DMS153 treated with DMSO at 0.1 percent for 48 hours (cell line): ENCODE data around the gene SORCS2.
A peak's percentile ranks its signal among the peaks of the same experiment; 100 is the strongest.

ENCODE experiments used
- DNase-seq: peaks from one replicate; lab custom pipeline; 2025; ENCODE audit not compliant: unreplicated experiment; lab: John Stamatoyannopoulos, UW

The SORCS2 gene

DNA sequence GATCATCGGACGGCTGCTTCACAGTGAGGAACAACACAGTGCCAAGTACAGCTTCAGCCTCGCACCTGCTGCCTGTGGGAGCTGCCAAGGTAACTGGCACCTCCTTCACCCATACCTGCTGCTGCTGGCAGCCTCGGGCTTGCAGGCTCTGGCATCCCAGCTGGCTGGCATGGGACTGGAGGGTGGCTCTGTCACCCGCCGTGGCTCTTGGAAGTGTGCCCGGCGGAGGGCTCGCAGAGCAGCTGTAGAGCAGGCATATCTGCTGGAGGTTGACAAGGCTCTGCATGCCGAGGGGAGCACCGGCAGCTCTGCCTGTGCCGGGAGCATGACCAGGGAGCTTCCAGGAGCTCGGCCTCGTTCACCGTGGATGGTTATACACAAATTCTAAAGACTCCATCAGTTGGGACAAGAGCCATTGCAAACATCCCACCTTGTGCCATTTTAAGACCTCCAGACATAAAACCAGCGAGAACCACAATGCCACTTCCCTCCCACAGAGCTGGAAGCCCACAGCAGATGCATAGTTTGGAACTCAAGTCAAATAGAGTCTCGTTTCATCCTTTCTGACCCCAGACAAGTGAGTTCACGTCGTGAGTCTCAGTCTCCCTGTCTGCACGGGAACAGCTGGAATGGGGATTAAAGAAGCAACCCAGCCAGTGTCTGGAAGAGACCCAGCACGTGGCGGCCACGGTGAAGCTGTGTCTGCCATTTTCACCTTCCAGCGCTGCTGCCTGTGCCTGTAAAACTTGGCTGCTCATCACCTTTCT, 326.7 kb downstream of the SORCS2 start:
- DNase-seq = peak; percentile 3

- DNase-seq = no peak
Observed at GRCh38 chr4:7519638-7520376, 327.5 kb downstream of the SORCS2 start.

DNA sequence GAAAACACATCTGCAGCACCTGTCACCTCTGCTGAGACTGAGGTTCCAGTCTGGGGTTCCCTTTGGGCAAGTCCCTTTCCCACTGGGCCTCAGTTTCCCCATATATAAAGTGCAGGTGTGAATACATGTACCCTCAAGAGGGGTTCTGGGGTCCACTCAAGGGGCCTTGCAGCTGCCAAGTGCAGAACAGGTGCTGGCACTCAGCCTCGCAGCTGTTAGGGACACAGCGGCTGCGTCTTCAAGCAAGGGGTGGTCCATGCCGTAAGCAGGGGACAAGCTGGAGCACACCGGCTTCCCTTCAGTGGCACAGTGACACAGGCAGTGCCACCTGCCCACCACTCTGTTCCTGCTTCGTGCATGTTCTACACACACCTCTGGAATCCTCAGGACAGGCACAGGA, 329.3 kb downstream of the SORCS2 start:
- DNase-seq = no peak

GRCh38 chr4:7522452-7523220, 330.3 kb downstream of the SORCS2 start:
- no peak for DNase-seq

DNA sequence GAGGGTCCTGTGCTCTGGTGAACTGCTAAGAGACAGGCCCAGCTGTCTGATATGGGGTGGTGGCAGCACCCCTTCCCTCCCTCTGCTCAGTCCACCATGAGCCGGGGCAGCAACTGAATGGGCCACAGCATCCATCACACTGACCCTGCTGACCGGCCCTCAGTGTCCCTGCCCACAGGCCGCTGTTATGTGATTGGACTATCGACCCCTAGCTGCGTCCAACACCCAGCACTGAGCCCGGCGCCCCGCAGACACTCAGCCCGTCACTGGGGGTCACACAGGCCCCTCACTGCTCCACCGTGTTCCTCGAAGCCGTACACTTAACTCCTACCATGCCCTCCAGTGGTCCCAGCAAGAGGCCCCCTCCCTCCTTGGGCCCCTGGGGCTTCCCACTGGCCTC, 331.2 kb downstream of the SORCS2 start:
- no peak for DNase-seq

GRCh38 chr4:7524064-7524682, 331.8 kb downstream of the SORCS2 start:
- DNase-seq = no peak

GRCh38 chr4:7524843-7525242, 332.5 kb downstream of the SORCS2 start:
- DNase-seq = no peak

DNA sequence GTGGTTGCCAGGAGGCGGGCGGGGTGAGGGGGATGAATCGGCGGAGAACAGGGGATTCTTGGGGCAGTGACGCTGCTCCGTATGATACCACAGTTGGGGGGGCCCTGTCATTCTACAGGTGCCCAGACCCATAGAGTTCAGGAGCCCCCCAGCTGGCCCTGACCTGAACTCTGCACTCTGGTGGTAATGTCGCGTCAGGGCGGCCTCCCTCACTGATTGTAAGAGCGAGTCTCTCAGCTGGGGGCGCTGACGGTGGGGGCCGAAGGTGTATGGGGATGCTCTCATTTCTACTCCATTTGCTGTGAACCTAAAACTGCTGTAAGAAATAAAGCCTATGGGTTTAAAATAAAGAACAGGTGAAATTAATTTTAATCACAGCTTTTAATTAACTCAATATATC, 334.2 kb downstream of the SORCS2 start:
- no peak for DNase-seq

- no peak for DNase-seq
Observed at GRCh38 chr4:7526929-7527535, 334.7 kb downstream of the SORCS2 start.

DNA sequence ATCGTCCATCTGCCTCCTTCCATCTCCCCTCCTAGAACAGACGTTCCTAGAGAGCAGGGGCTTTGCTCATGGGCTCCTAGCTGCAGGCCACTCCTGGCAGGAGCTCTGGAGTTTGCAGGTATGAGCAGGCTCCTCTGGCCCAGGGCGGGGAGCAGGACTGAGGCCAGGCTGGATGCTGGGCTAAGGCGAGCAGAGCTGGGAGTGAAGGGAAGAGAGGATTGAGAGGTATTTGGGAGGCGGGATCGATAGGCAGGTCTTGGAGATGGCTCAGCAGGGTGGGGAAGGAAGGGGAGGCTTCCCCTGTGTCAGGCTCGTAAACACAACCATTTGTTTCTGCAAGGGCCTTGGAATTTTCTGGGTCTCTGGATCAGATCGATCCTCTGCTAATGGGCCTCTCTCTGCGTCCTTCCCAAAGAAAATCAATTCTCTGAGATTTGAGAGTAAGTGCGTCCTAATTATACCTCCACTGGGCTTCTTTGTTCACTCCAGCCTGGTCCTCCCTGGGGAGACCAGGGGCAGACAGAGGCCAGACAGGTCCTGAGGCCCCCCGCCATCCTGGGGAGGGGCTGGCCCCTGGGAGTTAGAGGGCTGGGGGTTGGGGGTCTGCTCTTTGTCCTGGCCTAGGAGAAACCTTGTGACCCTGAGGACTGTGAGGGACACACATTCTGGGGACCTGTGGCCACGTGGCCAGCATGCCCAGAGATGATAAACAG, 337.2 kb downstream of the SORCS2 start:
- DNase-seq = no peak

DNA sequence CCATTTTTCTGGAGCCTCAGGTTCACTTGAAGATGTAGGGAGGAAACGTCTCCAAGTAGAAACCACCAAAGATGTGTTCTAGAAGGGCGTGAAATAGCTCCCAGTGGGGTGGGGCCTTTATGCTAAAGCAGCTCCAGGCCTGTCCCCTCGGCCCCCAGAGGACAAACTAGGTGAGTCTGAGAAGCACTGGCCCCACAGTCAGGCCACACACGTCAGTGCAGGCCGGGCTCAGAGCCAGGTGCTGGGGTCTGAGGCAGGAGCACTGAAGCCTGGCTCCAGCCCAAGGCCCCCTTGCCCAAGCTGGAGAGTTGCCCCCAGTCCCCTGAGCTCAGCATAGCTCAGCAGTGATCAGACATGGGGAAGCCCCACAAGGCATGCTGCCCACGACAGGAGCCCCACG, 337.7 kb downstream of the SORCS2 start:
- no peak for DNase-seq

DNA sequence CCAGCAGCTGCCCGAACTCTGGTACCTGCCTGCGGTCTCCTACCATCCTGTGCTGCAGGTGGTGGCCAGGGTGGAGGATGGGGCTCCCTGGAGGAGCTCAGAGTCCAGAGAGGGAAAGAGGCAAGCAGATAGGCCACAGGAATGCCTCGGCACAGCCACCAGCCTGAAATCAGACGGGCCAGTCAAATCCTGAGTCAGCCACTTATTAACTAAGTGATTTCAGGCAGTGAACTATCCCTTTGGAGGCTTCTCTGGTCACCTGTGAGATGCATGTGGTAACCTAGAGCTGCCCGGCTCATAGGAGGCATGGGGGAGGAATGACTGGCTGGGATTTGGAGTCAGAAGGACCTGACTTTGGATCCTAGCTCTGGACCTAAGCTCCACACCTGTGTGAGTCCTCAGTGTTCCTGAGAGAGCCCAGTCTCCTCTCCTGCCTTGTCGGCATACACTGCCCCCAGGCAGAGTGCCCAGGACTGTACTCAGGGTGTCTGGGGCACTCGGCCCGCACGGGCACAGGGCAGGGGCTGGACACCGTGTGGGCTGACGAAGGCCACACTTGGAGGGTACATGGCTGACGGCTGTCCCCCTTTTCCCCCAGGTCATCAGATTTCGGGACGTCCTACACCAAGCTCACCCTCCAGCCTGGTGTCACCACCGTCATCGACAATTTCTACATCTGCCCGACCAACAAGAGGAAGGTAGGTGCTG, 338.7 kb downstream of the SORCS2 start:
- DNase-seq = no peak

DNA sequence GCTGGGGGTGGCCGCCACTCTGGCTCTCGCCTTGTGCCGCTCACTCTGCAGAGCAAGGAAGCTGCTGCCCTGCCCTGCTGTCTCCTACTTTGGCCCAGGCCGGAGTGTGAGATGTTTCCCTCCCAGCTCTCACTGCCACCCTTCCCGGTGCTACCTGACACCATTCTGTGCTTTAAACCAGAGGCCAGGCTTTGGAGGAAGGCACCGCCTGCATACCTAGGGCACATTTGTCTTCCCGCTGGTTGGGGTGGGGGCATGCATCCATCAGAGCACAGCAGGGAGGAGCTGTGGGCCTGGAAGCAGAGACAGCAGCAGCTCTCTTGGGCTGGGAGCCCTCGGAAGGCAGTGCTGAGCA, 339.3 kb downstream of the SORCS2 start:
- DNase-seq = no peak

GRCh38 chr4:7532043-7532442, 339.7 kb downstream of the SORCS2 start:
- DNase-seq = no peak

DNA sequence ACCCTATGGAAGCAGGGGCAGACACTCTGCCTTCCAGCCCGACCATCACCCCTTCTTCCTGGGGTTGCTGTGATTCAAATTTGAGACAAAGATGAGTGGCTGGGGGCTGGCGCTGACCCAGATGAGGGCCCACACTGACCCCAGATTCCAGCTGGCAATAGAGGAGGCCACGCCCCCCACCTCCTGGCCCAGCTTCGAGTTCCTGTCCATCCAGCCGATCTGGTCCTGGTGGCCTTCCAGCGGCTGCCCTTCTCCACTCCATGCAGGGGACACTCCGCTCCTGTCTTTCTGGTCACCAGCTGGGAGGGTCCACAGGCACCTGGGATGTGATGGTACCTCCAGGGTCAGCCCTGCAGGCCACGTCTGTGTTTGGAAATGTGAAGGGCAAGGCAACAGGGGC, 340.9 kb downstream of the SORCS2 start:
- DNase-seq = no peak

- no peak for DNase-seq
Observed at GRCh38 chr4:7535094-7535493, 342.8 kb downstream of the SORCS2 start.

DNA sequence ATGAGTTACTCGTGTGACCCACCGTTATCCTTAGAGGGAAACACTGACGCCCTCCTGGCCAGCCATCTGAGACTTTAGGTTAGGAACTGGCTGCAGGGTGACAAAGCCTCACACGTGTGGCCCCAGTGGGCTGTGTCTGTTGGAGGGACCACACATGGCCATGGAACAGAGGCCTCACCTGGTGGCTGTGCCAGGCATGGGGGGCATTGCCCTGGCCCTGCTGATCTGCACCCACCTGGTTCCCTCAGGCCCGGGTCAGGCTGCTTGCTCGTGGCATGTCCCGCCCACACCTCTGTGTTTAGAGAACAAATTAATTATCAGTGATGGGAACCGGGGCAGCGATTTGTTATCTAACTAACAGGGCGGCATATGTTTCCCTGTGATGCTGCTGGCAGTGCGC, 343.3 kb downstream of the SORCS2 start:
- DNase-seq = no peak

DNA sequence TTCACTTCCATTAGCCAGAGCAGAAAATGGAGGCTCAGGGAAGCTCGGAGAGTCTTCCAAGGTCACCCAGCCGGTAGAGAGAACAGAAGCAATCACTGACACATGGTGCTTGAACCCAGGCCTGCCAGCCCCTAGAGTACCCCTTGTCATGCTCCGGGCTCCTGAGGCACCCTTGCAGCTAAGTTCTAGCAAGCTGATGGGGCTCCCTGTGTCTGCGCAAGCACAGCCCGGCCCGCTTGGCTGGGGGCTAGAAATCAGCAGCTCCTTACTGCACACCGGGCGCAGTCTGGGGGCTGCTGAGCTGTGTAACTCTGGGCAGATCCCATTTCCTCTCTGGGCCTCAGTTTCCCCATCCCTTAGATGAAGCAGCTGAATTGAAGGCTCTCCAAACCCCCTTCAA, 344.5 kb downstream of the SORCS2 start:
- no peak for DNase-seq

GRCh38 chr4:7537853-7538400, 345.6 kb downstream of the SORCS2 start:
- DNase-seq = no peak

DNA sequence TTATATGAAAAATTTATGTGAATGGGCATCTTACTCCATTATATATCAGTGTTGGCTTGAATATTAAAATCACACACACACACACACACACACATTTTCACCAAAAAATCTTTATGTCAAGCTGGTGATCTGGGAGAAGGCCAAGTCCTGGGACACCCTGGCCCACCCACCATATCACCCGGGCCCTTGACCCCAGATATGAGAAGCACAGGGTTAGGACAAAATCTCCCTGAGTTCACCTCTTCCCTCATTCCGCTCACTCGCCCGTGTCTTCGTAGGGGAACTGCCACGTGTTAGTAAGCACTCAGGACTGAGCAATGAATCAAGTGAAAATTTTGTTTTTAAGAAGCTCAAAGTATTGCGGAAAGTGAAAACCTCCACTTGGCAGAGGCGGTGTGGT, 346.2 kb downstream of the SORCS2 start:
- no peak for DNase-seq
